HepG2 (cell line): ENCODE results near the gene VSTM4.

Experiments
- HOXA7 ChIP-seq: sonication (generic); formaldehyde crosslinking; IDR thresholded peaks from 2 replicates; pipeline ENCODE4 v1.8.1; 2022; ENCODE audit warnings: mild to moderate bottlenecking, missing genetic modification reagents, moderate library complexity
- POLR2A ChIP-seq, 2 experiments: IDR thresholded peaks; 2 replicates each; pipeline ENCODE4 v1.6.1; 2011; ENCODE audit warnings: low read depth in 2 of 2, low read length in 2 of 2, mild to moderate bottlenecking in 1 of 2, moderate library complexity in 1 of 2; ENCODE audit not compliant: insufficient read depth in 1 of 2
- POLR2AphosphoS5 ChIP-seq: IDR thresholded peaks from 2 replicates; pipeline ENCODE4 v1.6.1; 2012; ENCODE audit warnings: low read depth, low read length
- RNF2 ChIP-seq: fragments of 450-650 bp; conservative IDR thresholded peaks from 2 replicates; pipeline ENCODE4 v1.6.1; 2016; ENCODE audit warnings: low read depth
- ZBTB1 ChIP-seq: sonication (generic); formaldehyde crosslinking; IDR thresholded peaks from 2 replicates; pipeline ENCODE4 v1.4.0; 2020; ENCODE audit warnings: missing genetic modification reagents, borderline replicate concordance
- ZNF260 ChIP-seq: sonication (generic); formaldehyde crosslinking; IDR thresholded peaks from 2 replicates; pipeline ENCODE4 v1.4.0; 2020; ENCODE audit warnings: missing genetic modification reagents, low read depth, mild to moderate bottlenecking, borderline replicate concordance
- ZNF501 ChIP-seq: sonication (generic); formaldehyde crosslinking; IDR thresholded peaks from 2 replicates; pipeline ENCODE4 v1.5.1; 2020; ENCODE audit warnings: mild to moderate bottlenecking, moderate library complexity, missing genetic modification reagents
- ZNF883 ChIP-seq: sonication (generic); formaldehyde crosslinking; IDR thresholded peaks from 2 replicates; pipeline ENCODE4 v1.5.1; 2020; ENCODE audit warnings: mild to moderate bottlenecking, missing genetic modification reagents; ENCODE audit errors: not compliant biosample characterization
- ZSCAN12 ChIP-seq: sonication (generic); formaldehyde crosslinking; IDR thresholded peaks from 2 replicates; pipeline ENCODE4 v1.9.0; 2021; ENCODE audit warnings: mild to moderate bottlenecking, missing genetic modification reagents
- TF ChIP-seq, protein P1 (sequence below): sonication (generic); formaldehyde crosslinking; IDR thresholded peaks from 2 replicates; pipeline ENCODE4 v1.9.0; 2021; ENCODE audit warnings: mild to moderate bottlenecking, missing genetic modification reagents

DNA sequence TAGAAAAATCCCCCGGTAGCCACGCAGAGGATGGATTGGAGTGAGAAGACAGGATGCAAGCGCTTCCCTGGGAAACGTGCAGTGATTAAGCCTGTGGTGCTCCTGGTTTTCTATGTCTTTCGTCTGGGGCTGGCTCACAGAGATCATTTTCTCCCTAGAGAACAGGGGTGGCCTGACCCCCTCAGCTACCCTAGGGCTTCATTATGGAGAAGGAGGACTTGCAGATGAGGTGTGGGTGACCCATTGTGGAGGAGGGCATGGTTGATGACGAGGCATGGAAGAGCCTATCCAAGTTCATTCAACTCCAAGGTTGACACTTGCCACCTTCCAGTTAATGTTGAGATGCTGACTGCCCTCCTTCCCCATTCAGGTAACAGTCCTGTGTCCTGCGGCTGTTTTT lies 75.9 kb downstream of the VSTM4 start:
- TF ChIP-seq POLR2AphosphoS5 (no peak), HOXA7 (CRISPR knock-in tag) (no peak), ZNF883 (CRISPR knock-in tag) (no peak), RNF2 (no peak), ZBTB1 (CRISPR knock-in tag) (no peak), POLR2A (IDR thresholded peaks at IDR 0.05; ENCODE audit: insufficient read depth in 1 of 2, low read depth in 2 of 2, low read length in 2 of 2) (no peak), ZSCAN12 (no peak), ZNF501 (CRISPR knock-in tag) (no peak), ZNF260 (CRISPR knock-in tag) (no peak)
- TF ChIP-seq, protein P1, sequence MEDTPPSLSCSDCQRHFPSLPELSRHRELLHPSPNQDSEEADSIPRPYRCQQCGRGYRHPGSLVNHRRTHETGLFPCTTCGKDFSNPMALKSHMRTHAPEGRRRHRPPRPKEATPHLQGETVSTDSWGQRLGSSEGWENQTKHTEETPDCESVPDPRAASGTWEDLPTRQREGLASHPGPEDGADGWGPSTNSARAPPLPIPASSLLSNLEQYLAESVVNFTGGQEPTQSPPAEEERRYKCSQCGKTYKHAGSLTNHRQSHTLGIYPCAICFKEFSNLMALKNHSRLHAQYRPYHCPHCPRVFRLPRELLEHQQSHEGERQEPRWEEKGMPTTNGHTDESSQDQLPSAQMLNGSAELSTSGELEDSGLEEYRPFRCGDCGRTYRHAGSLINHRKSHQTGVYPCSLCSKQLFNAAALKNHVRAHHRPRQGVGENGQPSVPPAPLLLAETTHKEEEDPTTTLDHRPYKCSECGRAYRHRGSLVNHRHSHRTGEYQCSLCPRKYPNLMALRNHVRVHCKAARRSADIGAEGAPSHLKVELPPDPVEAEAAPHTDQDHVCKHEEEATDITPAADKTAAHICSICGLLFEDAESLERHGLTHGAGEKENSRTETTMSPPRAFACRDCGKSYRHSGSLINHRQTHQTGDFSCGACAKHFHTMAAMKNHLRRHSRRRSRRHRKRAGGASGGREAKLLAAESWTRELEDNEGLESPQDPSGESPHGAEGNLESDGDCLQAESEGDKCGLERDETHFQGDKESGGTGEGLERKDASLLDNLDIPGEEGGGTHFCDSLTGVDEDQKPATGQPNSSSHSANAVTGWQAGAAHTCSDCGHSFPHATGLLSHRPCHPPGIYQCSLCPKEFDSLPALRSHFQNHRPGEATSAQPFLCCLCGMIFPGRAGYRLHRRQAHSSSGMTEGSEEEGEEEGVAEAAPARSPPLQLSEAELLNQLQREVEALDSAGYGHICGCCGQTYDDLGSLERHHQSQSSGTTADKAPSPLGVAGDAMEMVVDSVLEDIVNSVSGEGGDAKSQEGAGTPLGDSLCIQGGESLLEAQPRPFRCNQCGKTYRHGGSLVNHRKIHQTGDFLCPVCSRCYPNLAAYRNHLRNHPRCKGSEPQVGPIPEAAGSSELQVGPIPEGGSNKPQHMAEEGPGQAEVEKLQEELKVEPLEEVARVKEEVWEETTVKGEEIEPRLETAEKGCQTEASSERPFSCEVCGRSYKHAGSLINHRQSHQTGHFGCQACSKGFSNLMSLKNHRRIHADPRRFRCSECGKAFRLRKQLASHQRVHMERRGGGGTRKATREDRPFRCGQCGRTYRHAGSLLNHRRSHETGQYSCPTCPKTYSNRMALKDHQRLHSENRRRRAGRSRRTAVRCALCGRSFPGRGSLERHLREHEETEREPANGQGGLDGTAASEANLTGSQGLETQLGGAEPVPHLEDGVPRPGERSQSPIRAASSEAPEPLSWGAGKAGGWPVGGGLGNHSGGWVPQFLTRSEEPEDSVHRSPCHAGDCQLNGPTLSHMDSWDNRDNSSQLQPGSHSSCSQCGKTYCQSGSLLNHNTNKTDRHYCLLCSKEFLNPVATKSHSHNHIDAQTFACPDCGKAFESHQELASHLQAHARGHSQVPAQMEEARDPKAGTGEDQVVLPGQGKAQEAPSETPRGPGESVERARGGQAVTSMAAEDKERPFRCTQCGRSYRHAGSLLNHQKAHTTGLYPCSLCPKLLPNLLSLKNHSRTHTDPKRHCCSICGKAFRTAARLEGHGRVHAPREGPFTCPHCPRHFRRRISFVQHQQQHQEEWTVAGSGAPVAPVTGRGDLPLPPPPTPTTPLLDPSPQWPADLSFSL (CRISPR knock-in tag), result no peak
